HepG2 (cell line): Measurements from ENCODE around the gene PNRC1. TPM values are rescaled to one million over a fixed set of nuclear protein-coding genes. Genes with fewer than 3 reads are reported as not detected.

ENCODE experiments used
- ATF6 ChIP-seq: sonication (generic); formaldehyde crosslinking; conservative IDR thresholded peaks from 2 replicates; pipeline ENCODE4 v1.4.0; 2020; ENCODE audit warnings: missing genetic modification reagents
- NFYC ChIP-seq: IDR thresholded peaks from 2 replicates; pipeline ENCODE4 v1.6.1; 2016; ENCODE audit warnings: missing genetic modification reagents, missing compliant biosample characterization
- PCBP1 ChIP-seq: fragments of 200-400 bp; formaldehyde crosslinking; IDR thresholded peaks from 2 replicates; pipeline ENCODE4 v1.6.1; 2017; ENCODE audit warnings: mild to moderate bottlenecking, low read depth, low read length, borderline replicate concordance
- PHF8 ChIP-seq: sonication (generic); formaldehyde crosslinking; IDR thresholded peaks from 2 replicates; pipeline ENCODE4 v1.5.0; 2020; ENCODE audit warnings: missing genetic modification reagents
- PLRG1 ChIP-seq: fragments of 450-650 bp; conservative IDR thresholded peaks from 2 replicates; pipeline ENCODE4 v1.6.1; 2016
- POGZ ChIP-seq: sonication (generic); formaldehyde crosslinking; IDR thresholded peaks from 2 replicates; pipeline ENCODE4 v1.4.0; 2020; ENCODE audit warnings: mild to moderate bottlenecking, missing genetic modification reagents
- PTBP1 ChIP-seq: fragments of 200-400 bp; formaldehyde crosslinking; IDR thresholded peaks from 2 replicates; pipeline ENCODE4 v1.6.1; 2018; ENCODE audit warnings: low read length, low read depth; ENCODE audit not compliant: poor library complexity, severe bottlenecking
- SP4 ChIP-seq: sonication (generic); formaldehyde crosslinking; IDR thresholded peaks from 2 replicates; pipeline ENCODE4 v1.8.1; 2023; ENCODE audit warnings: mild to moderate bottlenecking, missing genetic modification reagents
- TEAD3 ChIP-seq: optimal IDR thresholded peaks from 2 replicates; pipeline ENCODE3; 2016; ENCODE audit warnings: borderline replicate concordance
- THAP7 ChIP-seq: sonication (generic); formaldehyde crosslinking; IDR thresholded peaks from 2 replicates; pipeline ENCODE4 v1.8.1; 2023; ENCODE audit warnings: mild to moderate bottlenecking, missing genetic modification reagents
- ZNF230 ChIP-seq: sonication (generic); formaldehyde crosslinking; IDR thresholded peaks from 2 replicates; pipeline ENCODE4 v1.4.0; 2020; ENCODE audit warnings: mild to moderate bottlenecking, missing genetic modification reagents
- ZNF674 ChIP-seq: sonication (generic); formaldehyde crosslinking; IDR thresholded peaks from 2 replicates; pipeline ENCODE4 v1.5.0; 2020; ENCODE audit warnings: low read depth, mild to moderate bottlenecking, missing genetic modification reagents
- polyA plus RNA-seq, 8 experiments: library from polyadenylated mRNA; depleted of rRNA in 3 of 8; stranded (reverse) in 7 of 8; unstranded in 1 of 8; fragments of >200 nt; fragmentation: Illumina TruSeq in 4 of 8; extraction: Trizol in 4 of 8; gene quantifications; 2 replicates each; pipeline versions ENCODE4 v1.2.1 to v1.2.3, GENCODE V29; 2011 to 2016; ENCODE audit warnings: low read depth in 4 of 8, missing spikeins in 1 of 8, mixed read lengths in 1 of 8; ENCODE audit not compliant: insufficient read depth in 1 of 8
- total RNA-seq, 5 experiments: library from RNA; depleted of rRNA; stranded (reverse); fragments of >200 nt; fragmentation: Illumina TruSeq; extraction: Trizol; gene quantifications; 2 replicates each; pipeline ENCODE4 v1.2.3, GENCODE V29; 2016; ENCODE audit warnings: low read depth in 1 of 5
- TF ChIP-seq, protein P1 (sequence below): sonication (generic); formaldehyde crosslinking; IDR thresholded peaks from 2 replicates; pipeline ENCODE4 v1.9.0; 2021; ENCODE audit warnings: mild to moderate bottlenecking, missing genetic modification reagents
- TF ChIP-seq, protein P2 (sequence below): sonication (generic); formaldehyde crosslinking; conservative IDR thresholded peaks from 2 replicates; pipeline ENCODE4 v1.8.1; 2023; ENCODE audit warnings: missing genetic modification reagents

The PNRC1 gene
- total and polyA plus RNA-seq, 2 of the 13 experiments (the other 11 are each of a cell fraction or from before 2014, with no cell fraction given) = 17.6 to 36.0 TPM

DNA sequence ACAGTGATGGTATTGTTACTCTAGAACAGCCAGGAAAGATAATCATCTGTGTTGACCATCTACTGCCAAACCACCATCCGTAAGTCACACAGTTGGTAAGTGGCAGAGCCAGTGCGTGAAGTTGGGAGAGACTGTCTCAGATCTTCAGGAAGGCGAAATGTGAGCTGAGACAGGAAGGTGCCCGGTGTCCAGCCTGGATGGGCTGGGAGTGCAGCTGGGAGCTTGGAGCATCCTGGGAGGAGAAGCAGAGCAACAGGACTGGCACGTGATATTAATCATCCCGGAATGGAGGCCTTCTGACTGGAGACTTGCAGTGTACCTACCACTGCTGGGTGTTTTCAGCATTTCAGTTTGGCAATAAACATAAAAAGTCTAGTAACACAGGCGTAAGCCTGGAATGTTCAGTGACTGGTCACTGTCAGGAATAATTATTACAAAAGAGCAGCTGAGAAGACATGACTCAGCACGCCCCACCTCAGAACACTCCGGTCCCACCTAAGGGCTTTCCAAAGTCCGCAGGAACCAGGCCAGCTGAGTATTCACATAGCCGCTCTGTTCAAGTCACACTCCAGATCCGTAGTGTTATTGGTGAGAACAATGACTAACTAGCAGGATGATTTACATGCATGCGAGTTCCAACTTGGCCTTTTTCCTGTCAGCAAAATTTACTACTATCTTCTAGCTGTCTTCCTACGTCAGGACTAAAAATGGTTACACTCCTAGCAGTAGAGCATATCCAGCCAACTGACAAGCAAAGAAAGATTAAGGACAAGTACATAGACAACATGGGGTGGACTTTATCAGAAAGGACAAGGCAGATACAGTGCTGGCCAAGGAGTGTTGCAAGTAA, 45.1 kb upstream of the PNRC1 start (continued):
- TF ChIP-seq ATF6 (CRISPR knock-in tag) = no peak
- no peak for TF ChIP-seq ZNF674 (CRISPR knock-in tag)
- no peak for TF ChIP-seq SP4 (CRISPR knock-in tag)
- TF ChIP-seq THAP7 (CRISPR knock-in tag) = no peak
- no peak for TF ChIP-seq PCBP1
- no peak for TF ChIP-seq POGZ (CRISPR knock-in tag)
- TF ChIP-seq, protein P1, sequence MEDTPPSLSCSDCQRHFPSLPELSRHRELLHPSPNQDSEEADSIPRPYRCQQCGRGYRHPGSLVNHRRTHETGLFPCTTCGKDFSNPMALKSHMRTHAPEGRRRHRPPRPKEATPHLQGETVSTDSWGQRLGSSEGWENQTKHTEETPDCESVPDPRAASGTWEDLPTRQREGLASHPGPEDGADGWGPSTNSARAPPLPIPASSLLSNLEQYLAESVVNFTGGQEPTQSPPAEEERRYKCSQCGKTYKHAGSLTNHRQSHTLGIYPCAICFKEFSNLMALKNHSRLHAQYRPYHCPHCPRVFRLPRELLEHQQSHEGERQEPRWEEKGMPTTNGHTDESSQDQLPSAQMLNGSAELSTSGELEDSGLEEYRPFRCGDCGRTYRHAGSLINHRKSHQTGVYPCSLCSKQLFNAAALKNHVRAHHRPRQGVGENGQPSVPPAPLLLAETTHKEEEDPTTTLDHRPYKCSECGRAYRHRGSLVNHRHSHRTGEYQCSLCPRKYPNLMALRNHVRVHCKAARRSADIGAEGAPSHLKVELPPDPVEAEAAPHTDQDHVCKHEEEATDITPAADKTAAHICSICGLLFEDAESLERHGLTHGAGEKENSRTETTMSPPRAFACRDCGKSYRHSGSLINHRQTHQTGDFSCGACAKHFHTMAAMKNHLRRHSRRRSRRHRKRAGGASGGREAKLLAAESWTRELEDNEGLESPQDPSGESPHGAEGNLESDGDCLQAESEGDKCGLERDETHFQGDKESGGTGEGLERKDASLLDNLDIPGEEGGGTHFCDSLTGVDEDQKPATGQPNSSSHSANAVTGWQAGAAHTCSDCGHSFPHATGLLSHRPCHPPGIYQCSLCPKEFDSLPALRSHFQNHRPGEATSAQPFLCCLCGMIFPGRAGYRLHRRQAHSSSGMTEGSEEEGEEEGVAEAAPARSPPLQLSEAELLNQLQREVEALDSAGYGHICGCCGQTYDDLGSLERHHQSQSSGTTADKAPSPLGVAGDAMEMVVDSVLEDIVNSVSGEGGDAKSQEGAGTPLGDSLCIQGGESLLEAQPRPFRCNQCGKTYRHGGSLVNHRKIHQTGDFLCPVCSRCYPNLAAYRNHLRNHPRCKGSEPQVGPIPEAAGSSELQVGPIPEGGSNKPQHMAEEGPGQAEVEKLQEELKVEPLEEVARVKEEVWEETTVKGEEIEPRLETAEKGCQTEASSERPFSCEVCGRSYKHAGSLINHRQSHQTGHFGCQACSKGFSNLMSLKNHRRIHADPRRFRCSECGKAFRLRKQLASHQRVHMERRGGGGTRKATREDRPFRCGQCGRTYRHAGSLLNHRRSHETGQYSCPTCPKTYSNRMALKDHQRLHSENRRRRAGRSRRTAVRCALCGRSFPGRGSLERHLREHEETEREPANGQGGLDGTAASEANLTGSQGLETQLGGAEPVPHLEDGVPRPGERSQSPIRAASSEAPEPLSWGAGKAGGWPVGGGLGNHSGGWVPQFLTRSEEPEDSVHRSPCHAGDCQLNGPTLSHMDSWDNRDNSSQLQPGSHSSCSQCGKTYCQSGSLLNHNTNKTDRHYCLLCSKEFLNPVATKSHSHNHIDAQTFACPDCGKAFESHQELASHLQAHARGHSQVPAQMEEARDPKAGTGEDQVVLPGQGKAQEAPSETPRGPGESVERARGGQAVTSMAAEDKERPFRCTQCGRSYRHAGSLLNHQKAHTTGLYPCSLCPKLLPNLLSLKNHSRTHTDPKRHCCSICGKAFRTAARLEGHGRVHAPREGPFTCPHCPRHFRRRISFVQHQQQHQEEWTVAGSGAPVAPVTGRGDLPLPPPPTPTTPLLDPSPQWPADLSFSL (CRISPR knock-in tag) = no peak
- TF ChIP-seq PHF8 (CRISPR knock-in tag) = no peak
- no peak for TF ChIP-seq NFYC (CRISPR knock-in tag)
- TF ChIP-seq PTBP1 = no peak
- peak; percentile 14 for TF ChIP-seq TEAD3 (CRISPR knock-in tag)
- TF ChIP-seq, protein P2, sequence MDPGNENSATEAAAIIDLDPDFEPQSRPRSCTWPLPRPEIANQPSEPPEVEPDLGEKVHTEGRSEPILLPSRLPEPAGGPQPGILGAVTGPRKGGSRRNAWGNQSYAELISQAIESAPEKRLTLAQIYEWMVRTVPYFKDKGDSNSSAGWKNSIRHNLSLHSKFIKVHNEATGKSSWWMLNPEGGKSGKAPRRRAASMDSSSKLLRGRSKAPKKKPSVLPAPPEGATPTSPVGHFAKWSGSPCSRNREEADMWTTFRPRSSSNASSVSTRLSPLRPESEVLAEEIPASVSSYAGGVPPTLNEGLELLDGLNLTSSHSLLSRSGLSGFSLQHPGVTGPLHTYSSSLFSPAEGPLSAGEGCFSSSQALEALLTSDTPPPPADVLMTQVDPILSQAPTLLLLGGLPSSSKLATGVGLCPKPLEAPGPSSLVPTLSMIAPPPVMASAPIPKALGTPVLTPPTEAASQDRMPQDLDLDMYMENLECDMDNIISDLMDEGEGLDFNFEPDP (CRISPR knock-in tag) = no peak
- TF ChIP-seq PLRG1 = no peak
- TF ChIP-seq ZNF230 (CRISPR knock-in tag) = no peak
